PC-9 (cell line): ENCODE data around the gene SNX8.

Experiments used
- CTCF ChIP-seq: fragments of 200-600 bp; sonication (generic); conservative IDR thresholded peaks from 2 replicates; pipeline ENCODE4 v1.6.1; 2017; ENCODE audit warnings: mixed run types, antibody characterized with exemption, mild to moderate bottlenecking, moderate library complexity
- EZH2 ChIP-seq: fragments of 200-600 bp; sonication (generic); IDR thresholded peaks from 2 replicates; pipeline ENCODE4 v1.8.0; 2017; ENCODE audit warnings: antibody characterized with exemption, low read depth

- TF ChIP-seq CTCF, result no peak
- TF ChIP-seq EZH2, result no peak
These were observed 39.6 kb downstream of the SNX8 start for GRCh38 chr7:2274666-2275065.
